HS-5 (cell line): ENCODE results near the gene XYLT1.

ENCODE experiments used
- DNase-seq: peaks from one replicate; pipeline ENCODE4 v3.0.0-alpha.2; 2012; ENCODE audit warnings: low read depth

XYLT1 gene

DNA sequence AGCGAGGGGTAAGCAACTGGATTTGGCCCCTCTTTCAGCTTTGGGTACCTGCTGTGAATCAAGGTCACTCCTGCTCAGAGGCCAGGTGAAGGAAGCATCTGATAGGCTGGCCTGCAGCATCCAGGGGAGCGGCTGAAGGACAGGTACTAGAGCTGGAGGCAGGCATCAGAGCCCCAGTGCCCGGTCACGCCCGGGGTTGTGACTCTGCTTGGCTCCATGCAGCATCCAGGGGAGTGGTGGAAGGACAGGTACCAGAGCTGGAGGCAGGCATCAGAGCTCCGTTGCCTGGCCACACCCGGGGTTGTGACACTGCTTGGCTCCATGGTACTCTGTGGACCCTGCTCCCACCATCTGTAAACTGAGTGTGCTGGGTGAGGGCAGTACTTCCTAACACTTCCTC is 189.7 kb downstream of the XYLT1 start:
- no peak for DNase-seq

GRCh38 chr16:17278988-17279387 is 191.8 kb downstream of the XYLT1 start:
- DNase-seq: no peak

DNA sequence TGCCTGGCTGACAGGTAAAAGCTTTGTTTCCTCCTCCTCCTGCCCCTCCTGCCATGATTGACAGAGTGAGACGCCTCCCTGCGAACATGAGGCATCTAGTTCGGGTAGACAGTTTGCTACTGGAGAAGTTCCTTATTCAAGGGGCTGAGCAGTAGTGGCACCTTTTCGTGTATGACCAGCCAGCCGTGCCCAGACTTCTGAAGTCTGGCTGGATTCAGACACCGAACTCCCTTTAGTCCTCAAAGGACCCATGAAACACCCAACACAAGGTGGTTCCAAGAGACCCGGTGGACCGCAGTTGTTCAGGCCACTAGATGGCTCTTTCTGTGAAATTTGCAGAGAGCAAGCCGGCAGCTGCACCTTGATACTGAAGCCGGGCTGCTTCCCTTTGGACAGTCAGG is 192.8 kb downstream of the XYLT1 start:
- no peak for DNase-seq

GRCh38 chr16:17276610-17277009 is 194.2 kb downstream of the XYLT1 start:
- DNase-seq: no peak

DNA sequence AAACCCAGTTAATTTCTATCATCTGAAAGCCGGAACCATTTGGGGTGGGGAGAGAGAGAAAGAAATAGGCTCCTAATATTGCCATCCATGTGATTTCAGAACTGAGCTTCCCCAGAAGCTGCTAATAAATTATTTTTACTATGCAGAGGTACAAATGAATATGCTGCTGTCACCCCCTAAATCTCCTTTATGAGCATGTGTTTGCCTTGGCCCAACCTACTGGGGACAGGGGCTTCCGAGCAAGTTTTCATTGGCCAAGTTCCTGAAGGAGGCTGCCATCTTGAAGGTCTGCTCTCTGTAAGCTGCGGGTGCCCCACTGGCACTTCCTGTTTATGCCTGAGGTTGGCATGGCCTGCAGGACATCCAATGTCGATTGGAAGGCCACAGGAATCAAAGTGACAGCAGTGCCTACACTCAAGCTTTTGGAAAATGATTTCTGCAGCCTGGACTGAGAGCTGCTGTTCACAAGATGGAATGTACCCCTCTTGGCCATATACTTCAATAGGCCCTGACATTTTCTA is 194.7 kb downstream of the XYLT1 start:
- no peak for DNase-seq

- peak; percentile 1 for DNase-seq
Observed at GRCh38 chr16:17275076-17276009, 195.4 kb downstream of the XYLT1 start.

GRCh38 chr16:17273142-17273561 is 197.6 kb downstream of the XYLT1 start:
- peak; percentile 73 for DNase-seq

- no peak for DNase-seq
Observed at GRCh38 chr16:17272716-17273115, 198.0 kb downstream of the XYLT1 start.

DNA sequence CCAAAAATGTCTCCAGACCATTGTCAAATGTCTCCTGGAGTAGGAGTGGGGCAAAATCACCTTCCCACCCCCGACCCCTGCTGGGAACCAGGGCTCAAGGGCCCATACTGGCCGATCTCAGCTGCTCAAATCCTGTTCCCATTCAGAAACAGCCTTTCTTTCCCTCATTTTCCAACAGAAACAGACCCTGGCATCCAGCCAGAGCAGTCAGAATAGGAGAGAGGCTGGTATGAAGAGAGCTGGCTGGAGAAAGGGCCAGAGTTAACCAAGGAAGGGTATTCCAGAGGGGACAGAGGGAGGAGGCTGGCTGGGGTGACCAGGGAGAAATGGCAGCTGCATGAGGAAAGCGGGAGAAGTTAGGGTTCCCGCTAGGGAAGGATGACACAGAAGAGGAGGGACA is 199.1 kb downstream of the XYLT1 start:
- no peak for DNase-seq

GRCh38 chr16:17270683-17271109 is 200.1 kb downstream of the XYLT1 start:
- no peak for DNase-seq

GRCh38 chr16:17270111-17270510 is 200.6 kb downstream of the XYLT1 start:
- DNase-seq: no peak

DNA sequence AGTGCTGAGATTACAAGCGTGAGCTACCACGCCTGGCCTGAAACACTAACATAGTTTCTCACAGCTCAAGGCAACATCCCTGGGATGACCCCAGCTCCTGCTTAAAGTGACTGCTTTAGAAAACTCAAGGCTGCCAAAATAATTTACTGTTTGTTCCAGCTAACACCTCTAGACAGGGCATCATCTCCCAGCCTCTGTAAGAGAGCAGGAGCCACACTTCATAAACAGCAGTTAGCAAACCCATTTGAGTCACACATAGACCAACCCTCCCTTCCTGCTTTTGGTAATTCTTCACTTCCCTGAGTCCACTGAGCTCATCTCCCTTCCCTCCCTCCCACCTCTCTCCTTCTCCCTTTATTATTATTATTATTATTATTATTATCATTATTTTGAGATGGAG is 201.3 kb downstream of the XYLT1 start:
- no peak for DNase-seq

- DNase-seq: no peak
Observed at GRCh38 chr16:17266608-17267313, 204.0 kb downstream of the XYLT1 start.

- DNase-seq: no peak
Observed at GRCh38 chr16:17265154-17265553, 205.6 kb downstream of the XYLT1 start.

DNA sequence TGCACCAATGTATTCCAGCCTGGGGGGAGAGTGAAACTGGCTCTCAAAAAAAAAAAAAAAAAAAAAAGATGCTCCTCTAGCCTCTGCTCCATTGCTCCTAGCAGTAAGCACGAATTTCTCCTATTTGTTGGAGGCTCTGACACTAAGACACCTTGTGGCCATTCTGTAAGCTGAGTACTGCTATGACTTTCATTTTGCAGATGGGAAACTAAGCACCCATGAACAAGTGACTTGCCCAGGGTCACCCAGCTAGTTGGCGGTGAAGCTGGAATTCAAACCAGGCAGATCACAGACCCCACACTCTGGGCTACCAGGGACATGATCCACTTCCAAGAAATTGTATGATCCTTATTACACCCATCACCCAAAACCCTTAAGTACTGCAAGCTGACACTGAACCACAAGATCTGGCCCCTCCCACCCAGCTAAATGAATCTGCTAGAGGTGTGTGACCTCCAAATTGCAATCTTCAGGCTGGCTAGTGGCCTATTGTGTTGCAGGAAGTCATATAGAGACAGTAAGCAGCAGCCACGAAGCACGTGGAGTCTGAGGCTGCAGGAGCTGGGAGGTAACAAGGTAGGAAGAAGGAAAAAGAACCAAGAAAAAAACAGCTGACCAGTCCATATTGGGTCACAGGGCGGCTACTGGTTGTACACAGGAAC is 209.4 kb downstream of the XYLT1 start:
- no peak for DNase-seq

DNA sequence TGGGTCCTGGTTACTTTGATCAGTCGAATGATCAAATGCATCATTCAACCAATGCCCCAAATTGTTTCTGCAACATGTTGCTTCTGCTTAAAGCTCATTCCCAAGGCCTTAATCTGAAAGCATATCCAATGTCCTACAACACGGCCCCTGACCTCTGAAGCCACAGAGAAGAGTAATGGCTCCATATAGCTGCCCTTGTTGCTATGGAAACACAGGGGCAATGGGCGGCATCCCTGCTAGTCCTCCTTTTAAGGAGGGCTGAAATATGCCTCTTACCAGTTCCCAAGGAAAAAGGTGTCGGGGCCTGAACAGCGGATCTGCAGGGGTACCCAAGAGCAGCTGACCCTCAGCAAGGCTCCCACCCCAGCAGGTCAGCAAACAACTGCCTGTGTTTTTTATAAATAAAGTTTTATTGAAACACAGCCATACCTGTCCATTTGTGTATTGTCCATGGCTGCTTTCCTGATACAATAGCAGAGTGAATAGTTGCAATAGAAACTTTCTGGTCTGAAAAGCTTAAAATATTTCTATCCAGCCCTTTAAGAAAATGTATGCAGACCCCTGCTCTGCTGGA is 210.4 kb downstream of the XYLT1 start:
- no peak for DNase-seq

DNA sequence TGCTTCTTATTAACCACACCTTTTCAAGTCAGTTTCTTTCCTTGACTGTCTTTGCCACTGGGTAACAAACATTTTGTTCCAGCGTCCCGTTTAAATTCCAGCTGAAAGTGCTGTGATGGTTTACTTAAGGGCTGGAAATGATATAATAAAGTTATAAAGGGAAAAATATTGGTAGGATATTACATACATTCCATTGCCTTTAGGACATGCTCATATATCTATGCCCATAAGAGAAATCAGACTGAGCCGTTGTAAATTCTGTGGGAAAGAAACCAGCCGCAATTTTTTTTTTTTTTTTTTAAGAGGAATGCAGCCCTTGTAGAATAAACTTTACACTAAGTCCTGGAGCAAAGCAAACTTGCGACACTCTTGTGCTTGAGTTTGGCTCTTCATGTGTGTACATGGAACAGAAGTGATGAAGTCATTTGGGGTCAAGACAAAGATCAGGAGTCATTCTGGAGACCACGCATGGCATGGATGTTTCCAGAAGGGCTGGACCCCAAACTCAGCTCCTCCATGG is 210.9 kb downstream of the XYLT1 start:
- DNase-seq: no peak

DNA sequence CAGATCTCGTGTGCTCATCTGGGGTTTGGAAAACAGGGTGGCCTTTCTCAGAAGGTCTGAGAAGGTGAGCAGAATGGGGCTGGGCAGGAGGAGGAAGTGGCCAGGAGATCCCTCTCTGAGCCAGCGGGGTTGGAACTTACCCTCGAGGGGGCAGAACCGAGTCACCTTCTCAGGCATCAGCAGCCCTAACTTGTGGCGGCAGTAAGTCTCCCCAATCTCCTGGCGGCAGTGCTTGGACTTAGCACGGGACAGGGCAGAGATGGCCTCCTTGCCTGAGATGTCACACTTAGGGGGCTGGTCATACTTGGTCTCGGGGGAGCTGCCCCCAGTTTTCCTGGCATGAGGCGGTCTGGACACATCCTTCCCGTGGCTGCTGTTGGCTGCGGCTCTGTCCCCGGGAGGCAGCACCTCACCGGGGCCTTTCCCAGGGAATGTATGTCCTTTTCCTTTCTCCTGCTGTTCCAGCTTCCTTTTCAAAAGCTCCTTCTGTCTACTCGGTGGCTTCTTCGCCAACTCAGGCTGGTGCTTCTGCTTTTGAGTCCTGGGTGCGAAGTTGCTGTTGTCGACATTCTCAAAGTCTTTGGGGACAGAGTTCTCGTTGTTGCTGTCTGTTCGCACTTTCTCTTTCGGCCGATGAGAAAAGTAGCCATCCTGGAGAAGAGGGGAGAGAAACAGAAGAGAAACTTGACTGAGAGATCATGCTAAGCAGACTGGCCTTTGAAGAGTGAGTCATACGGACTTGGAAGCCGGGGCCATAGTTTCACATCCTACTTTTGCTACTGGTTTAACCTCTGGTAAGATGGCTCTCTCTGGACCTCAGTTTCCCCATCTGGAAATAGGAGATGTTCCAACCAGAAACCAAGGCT is 211.7 kb downstream of the XYLT1 start:
- DNase-seq: no peak

GRCh38 chr16:17258077-17258599 is 212.6 kb downstream of the XYLT1 start:
- no peak for DNase-seq

- DNase-seq: no peak
Observed at GRCh38 chr16:17257426-17258023, 213.2 kb downstream of the XYLT1 start.
